Measurements from ENCODE around the gene NPRL2. TPM values are rescaled to one million over a fixed set of nuclear protein-coding genes. Genes with fewer than 3 reads are reported as not detected.

The NPRL2 gene
- total RNA-seq, 1 experiment from 2014 or later = 35.4 TPM

- Histone ChIP-seq H4K20me1 (ENCODE audit: insufficient read depth) (no peaks in the 10 kb centered on the region), H3K9me3 (ENCODE audit: control insufficient read depth in 1 of 2, insufficient read depth in 1 of 2, low read depth in 1 of 2, low read length in 2 of 2) (no peaks in the 10 kb centered on the region), H3K9ac (ENCODE audit: low read length) (no peak overlapping the region), H3K36me3 (ENCODE audit: control insufficient read depth in 1 of 2, insufficient read depth in 2 of 2, low read length in 2 of 2) (peaks cover 0 to 8% of the 10 kb centered on the region in 2 experiments; a peak in 1 of 4 replicates), H3K9me2 (ENCODE audit: insufficient read depth) (no peaks in the 10 kb centered on the region), H3K27ac (ENCODE audit: low read depth, low read length) (no peak overlapping the region), H3K27me3 (ENCODE audit: insufficient read depth, low read length) (no peaks in the 10 kb centered on the region), H3K4me2 (ENCODE audit: low read length) (no peak overlapping the region), H2AFZ (ENCODE audit: low read depth, low read length, poor library complexity, severe bottlenecking) (no peak overlapping the region), H3K79me2 (ENCODE audit: insufficient read depth, low read length) (peaks cover 15% of the 10 kb centered on the region), H3K4me3 (replicated peaks in 1 of 2; ENCODE audit: low read depth in 1 of 2, low read length in 2 of 2) (no peak overlapping the region), H3K4me1 (ENCODE audit: control insufficient read depth in 1 of 2, insufficient read depth in 2 of 2, low read length in 2 of 2) (peaks cover 11 to 44% of the 10 kb centered on the region in 2 experiments)
- DNase-seq (ENCODE audit: low read depth, low spot score) (no peak), ATAC-seq (no peak)
- no TSS peak for BruUV-seq (replicated peaks)
- RAD21 ChIA-PET (ENCODE audit: low non-redundant PET in 1 of 2, low total read pairs in 2 of 2, uncharacterized antibody in 2 of 2, unreplicated experiment in 2 of 2) = interaction anchor here in 1 of 2 experiments (0.7 to 1.2 kb wide), 3 partner anchors 195 to 280 kb away, joined by 3 read pairs; partner anchors contain the start of gene CISH
- POLR2A ChIA-PET = interaction anchor here (1.3 to 2.0 kb wide), 2 partner anchors 10 to 195 kb away, joined by 4 to 5 read pairs; no protein-coding TSS in a partner anchor
- TF ChIP-seq, protein P1, sequence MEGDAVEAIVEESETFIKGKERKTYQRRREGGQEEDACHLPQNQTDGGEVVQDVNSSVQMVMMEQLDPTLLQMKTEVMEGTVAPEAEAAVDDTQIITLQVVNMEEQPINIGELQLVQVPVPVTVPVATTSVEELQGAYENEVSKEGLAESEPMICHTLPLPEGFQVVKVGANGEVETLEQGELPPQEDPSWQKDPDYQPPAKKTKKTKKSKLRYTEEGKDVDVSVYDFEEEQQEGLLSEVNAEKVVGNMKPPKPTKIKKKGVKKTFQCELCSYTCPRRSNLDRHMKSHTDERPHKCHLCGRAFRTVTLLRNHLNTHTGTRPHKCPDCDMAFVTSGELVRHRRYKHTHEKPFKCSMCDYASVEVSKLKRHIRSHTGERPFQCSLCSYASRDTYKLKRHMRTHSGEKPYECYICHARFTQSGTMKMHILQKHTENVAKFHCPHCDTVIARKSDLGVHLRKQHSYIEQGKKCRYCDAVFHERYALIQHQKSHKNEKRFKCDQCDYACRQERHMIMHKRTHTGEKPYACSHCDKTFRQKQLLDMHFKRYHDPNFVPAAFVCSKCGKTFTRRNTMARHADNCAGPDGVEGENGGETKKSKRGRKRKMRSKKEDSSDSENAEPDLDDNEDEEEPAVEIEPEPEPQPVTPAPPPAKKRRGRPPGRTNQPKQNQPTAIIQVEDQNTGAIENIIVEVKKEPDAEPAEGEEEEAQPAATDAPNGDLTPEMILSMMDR (IDR thresholded peaks at IDR 0.05 in 2 of 3, conservative IDR thresholded peaks at IDR 0.05 in 1 of 3; ENCODE audit: borderline replicate concordance in 1 of 3, insufficient read depth in 1 of 3, low read depth in 2 of 3, low read length in 2 of 3) = peak in 2 of 3 experiments; percentile 62 to 70; a peak in 4 of 6 replicates
- TF ChIP-seq POLR2A (IDR thresholded peaks at IDR 0.05; ENCODE audit: borderline replicate concordance, extremely low read depth, insufficient read depth, insufficient read length) (no peak), JUND (IDR thresholded peaks at IDR 0.05) (no peak), CBX3 (IDR thresholded peaks at IDR 0.05; ENCODE audit: low read depth) (no peak)
- intact Hi-C loops (cut with micrococcal nuclease) = loop anchor here (1.0 to 5.0 kb wide), 2 partner anchors 203 to 265 kb away; partner anchors contain the start of gene CISH
- CTCF ChIA-PET = interaction anchor here (0.6 to 3.6 kb wide), 14 partner anchors 10 to 269 kb away, joined by 3 to 25 read pairs (median 3); partner anchors contain the start of genes CISH, HYAL3, NAA80 and TUSC2
Observed at GRCh38 chr3:50347187-50347813, 3.3 kb downstream of the NPRL2 start.
